A673 (cell line): ENCODE results near the gene MLC1.

Experiments used
- CTCF ChIP-seq: fragments of 300-800, 200-600 bp; sonication (generic); conservative IDR thresholded peaks from 2 replicates; pipeline ENCODE4 v1.5.1; 2017; ENCODE audit warnings: low read depth, mild to moderate bottlenecking, antibody characterized with exemption, low read length, moderate library complexity, mixed read lengths
- EZH2 ChIP-seq: fragments of 200-600 bp; sonication (generic); IDR thresholded peaks from 2 replicates; pipeline ENCODE4 v1.6.1; 2017; ENCODE audit warnings: borderline replicate concordance, low read depth, mild to moderate bottlenecking, mixed read lengths, antibody characterized with exemption, low read length; ENCODE audit not compliant: poor library complexity, severe bottlenecking

GRCh38 chr22:50053861-50054260, 31.4 kb downstream of the MLC1 start:
- no peak for TF ChIP-seq CTCF
- no peak for TF ChIP-seq EZH2
